ENCODE measurements around the gene TOGARAM2.

TOGARAM2 gene

DNA sequence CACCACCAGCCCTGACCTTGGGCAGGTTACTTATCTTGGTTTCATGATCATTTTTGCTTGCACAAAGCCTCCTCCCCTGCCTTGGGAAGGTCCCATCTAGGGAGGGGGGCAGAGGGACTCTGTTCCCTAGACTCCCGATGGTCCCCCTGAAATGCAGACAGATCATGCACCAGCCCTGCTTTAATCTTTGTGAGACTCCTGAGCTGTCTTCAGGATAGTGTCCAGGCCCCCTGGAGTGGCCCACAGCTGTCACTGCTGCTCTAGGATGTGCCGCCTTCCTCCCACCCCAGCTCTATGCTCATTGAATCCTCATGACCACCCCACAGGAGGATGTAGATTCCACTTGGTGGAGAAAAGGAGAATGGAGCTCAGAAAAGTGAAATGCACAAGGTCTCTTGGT lies 65.2 kb downstream of the TOGARAM2 start:
- in situ Hi-C loops (cut with HindIII; ENCODE audit: low sequenced_read_pairs) = no loop called here
- TF ChIP-seq, protein P1, sequence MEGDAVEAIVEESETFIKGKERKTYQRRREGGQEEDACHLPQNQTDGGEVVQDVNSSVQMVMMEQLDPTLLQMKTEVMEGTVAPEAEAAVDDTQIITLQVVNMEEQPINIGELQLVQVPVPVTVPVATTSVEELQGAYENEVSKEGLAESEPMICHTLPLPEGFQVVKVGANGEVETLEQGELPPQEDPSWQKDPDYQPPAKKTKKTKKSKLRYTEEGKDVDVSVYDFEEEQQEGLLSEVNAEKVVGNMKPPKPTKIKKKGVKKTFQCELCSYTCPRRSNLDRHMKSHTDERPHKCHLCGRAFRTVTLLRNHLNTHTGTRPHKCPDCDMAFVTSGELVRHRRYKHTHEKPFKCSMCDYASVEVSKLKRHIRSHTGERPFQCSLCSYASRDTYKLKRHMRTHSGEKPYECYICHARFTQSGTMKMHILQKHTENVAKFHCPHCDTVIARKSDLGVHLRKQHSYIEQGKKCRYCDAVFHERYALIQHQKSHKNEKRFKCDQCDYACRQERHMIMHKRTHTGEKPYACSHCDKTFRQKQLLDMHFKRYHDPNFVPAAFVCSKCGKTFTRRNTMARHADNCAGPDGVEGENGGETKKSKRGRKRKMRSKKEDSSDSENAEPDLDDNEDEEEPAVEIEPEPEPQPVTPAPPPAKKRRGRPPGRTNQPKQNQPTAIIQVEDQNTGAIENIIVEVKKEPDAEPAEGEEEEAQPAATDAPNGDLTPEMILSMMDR (IDR thresholded peaks at IDR 0.05; ENCODE audit: low read depth, low read length) = no peak
- H3K4me3 ChIP-seq (ENCODE audit: low read depth, low read length) = no peak overlapping the region
- no peak for DNase-seq (ENCODE audit: low read depth, low spot score)

DNA sequence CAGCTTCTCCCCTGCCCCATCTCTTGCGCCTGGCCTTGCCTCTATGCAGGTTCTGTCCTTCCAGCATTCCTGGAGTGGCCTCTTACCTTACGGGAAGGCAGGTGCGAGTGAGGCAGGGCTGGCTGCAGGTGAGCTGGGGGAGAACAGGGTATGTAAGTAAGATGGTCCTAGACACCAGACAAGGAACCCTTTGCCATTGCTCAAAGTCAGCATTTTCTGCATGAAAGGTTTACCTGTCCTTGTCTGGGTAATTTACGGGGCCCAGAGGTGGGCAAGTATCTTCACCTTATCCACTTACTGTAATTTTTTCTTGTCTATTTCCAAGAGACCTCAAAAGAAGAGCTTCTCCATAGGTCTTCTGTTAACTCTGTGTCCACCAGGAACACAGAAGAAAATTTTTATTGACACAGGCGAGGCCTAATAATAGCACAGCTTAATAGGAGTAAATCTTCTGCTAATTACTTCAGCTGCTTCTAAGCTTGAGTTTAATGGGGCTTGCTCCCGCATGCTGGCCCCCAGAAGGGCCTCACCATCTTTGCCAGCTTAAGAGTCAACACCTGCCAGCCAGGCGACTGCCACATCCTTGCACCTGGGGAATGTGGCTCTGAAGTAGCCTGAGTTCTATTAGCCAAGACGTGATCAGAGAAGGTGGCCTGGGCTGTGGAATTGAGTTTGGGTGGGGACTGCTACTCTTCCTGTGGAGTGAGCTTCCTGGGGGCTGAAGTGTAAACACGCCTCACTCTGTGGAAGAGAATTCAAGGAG lies 66.2 kb downstream of the TOGARAM2 start:
- DNase-seq (ENCODE audit: low read depth, low spot score) = no peak
- no peak overlapping the region for H3K4me3 ChIP-seq (ENCODE audit: low read depth, low read length)
- TF ChIP-seq, protein P1 (IDR thresholded peaks at IDR 0.05; ENCODE audit: low read depth, low read length) = no peak
- in situ Hi-C loops (cut with HindIII; ENCODE audit: low sequenced_read_pairs) = no loop called here

DNA sequence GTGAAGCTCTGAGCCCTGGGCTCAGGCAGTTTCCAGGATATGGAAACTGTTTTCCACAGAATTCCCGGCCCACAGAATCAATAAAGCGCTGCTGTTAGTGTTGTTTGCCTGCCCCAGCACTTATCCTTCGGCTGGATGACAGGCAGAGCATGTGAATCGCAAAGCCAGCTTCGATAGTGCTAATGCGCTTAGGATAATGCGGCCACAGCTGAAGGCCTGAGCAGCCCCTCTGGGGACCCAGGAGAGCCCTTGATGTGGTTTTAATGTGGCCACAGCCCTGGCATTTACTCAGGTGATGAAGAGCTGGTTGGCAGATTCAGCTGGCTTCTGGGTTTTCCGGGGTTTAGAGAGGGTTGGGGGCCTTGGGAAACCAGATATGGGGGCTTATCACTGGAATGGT lies 69.5 kb downstream of the TOGARAM2 start:
- no peak for DNase-seq (ENCODE audit: low read depth, low spot score)
- in situ Hi-C loops (cut with HindIII; ENCODE audit: low sequenced_read_pairs) = no loop called here

GRCh38 chr2:29051730-29052129 lies 70.6 kb downstream of the TOGARAM2 start:
- H3K4me3 ChIP-seq (ENCODE audit: low read depth, low read length) = no peak overlapping the region
- in situ Hi-C loops (cut with HindIII; ENCODE audit: low sequenced_read_pairs) = no loop called here
- no peak for DNase-seq (ENCODE audit: low read depth, low spot score)
- TF ChIP-seq, protein P1 (IDR thresholded peaks at IDR 0.05; ENCODE audit: low read depth, low read length) = no peak

More for the DNA sequence above, 69.5 kb downstream of the TOGARAM2 start:
- no peak overlapping the region for H3K4me3 ChIP-seq (ENCODE audit: low read depth, low read length)
- TF ChIP-seq, protein P1 (IDR thresholded peaks at IDR 0.05; ENCODE audit: low read depth, low read length) = no peak

DNA sequence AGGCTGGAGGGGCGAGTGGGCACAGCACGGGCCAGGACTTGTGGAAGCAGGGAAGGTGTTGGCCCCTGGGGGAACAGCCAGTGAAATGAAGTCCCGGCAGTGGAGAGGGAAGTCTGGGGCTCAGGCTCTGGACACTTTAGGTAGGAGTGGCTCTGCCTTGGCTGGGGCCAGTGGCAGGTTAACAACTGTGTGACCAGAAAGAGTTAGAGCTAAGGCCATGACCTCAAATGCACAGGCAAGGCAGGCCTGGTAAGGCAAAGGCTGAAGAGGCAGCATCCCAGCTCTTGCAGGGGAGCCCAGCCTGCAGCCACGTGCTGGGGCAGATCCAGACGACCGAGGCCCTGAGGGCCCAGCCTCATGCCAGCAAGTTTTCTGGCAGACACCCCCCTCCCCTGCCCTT lies 71.7 kb downstream of the TOGARAM2 start:
- no peak for DNase-seq (ENCODE audit: low read depth, low spot score)
- H3K4me3 ChIP-seq (ENCODE audit: low read depth, low read length) = no peak overlapping the region
- in situ Hi-C loops (cut with HindIII; ENCODE audit: low sequenced_read_pairs) = no loop called here
- TF ChIP-seq, protein P1 (IDR thresholded peaks at IDR 0.05; ENCODE audit: low read depth, low read length) = no peak

DNA sequence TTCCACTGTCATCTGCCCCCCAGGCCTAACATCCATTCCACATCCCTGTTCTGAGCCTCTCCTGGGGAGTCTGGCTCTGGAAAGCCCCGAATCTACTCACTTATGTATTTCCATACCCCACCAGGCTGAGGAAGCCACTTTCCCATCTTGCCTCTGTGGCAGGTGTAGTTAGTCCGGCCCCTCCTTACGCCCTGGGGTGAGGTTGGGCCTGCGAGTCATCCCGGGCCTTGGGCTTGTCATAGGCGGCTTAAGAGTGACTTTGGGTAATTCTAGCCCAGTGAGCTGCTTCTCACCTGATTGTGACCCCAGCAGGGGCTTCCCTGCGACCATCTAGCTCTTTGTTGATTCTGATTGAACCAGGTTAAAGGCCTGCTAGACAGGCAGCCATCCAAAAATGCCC lies 72.1 kb downstream of the TOGARAM2 start:
- no peak for DNase-seq (ENCODE audit: low read depth, low spot score)
- H3K4me3 ChIP-seq (ENCODE audit: low read depth, low read length) = no peak overlapping the region
- in situ Hi-C loops (cut with HindIII; ENCODE audit: low sequenced_read_pairs) = no loop called here
- TF ChIP-seq, protein P1 (IDR thresholded peaks at IDR 0.05; ENCODE audit: low read depth, low read length) = no peak
